K562 (cell line): ENCODE data around the gene SRRD. TPM values are rescaled to one million over a fixed set of nuclear protein-coding genes. Genes with fewer than 3 reads are reported as not detected.

Source experiments
- CHD2 ChIP-seq: IDR thresholded peaks from 2 replicates; pipeline ENCODE4 v1.6.1; 2011; ENCODE audit warnings: low read depth, low read length
- CTCF ChIP-seq, 3 experiments: IDR thresholded peaks in 2 of 3; conservative IDR thresholded peaks in 1 of 3; 2 replicates each; pipeline ENCODE4 v1.5.1; 2011 to 2012; ENCODE audit warnings: low read length in 3 of 3, mild to moderate bottlenecking in 3 of 3, control low read depth in 2 of 3, improper control_type of control experiment in 1 of 3, inconsistent platforms in 1 of 3, low read depth in 1 of 3, mixed read lengths in 1 of 3, moderate library complexity in 1 of 3; ENCODE audit not compliant: insufficient read depth in 2 of 3
- DEAF1 ChIP-seq: fragments of 450-650 bp; formaldehyde crosslinking; IDR thresholded peaks from 2 replicates; pipeline ENCODE4 v1.4.0; 2020; ENCODE audit warnings: mild to moderate bottlenecking, moderate library complexity
- FUS ChIP-seq: fragments of 200-400 bp; formaldehyde crosslinking; optimal IDR thresholded peaks from 2 replicates; pipeline ENCODE3; 2017; ENCODE audit warnings: low read depth, low read length
- NFATC3 ChIP-seq: fragments of 450-650 bp; IDR thresholded peaks from 2 replicates; pipeline ENCODE4 v1.6.1; 2017; ENCODE audit warnings: mild to moderate bottlenecking
- RAD21 ChIP-seq, 2 experiments: fragments of 250-450 bp in 1 of 2; fragments of 450-650 bp in 1 of 2; sonication (Bioruptor Pico) in 1 of 2; formaldehyde crosslinking in 1 of 2; IDR thresholded peaks in 1 of 2; conservative IDR thresholded peaks in 1 of 2; 2 replicates each; pipeline versions ENCODE4 v1.4.0 to v1.8.0; 2020 to 2022; ENCODE audit warnings: mild to moderate bottlenecking in 2 of 2, moderate library complexity in 1 of 2
- SMC3 ChIP-seq: conservative IDR thresholded peaks from 2 replicates; pipeline ENCODE4 v1.6.1; 2011; ENCODE audit warnings: low read depth, low read length, improper control_type of control experiment; ENCODE audit not compliant: insufficient read depth
- ZNF140 ChIP-seq: fragments of 250-450 bp; sonication (Bioruptor Pico); IDR thresholded peaks from 2 replicates; pipeline ENCODE4 v1.8.0; 2021; ENCODE audit warnings: moderate library complexity, mild to moderate bottlenecking, inconsistent platforms
- polyA plus RNA-seq, 8 experiments: library from polyadenylated mRNA; depleted of rRNA in 4 of 8; stranded (reverse) in 5 of 8; unstranded in 3 of 8; fragments of >200 nt; fragmentation: Nextera tagmentation in 2 of 8; fragmentation: Illumina TruSeq in 1 of 8; extraction: Ambion mirVana in 2 of 8; extraction: Trizol in 1 of 8; gene quantifications; 2 replicates each; pipeline versions ENCODE4 v1.2.1 to v1.2.3, GENCODE V29; 2011 to 2014; ENCODE audit warnings: inconsistent platforms in 1 of 8, missing spikeins in 1 of 8
- total RNA-seq, 7 experiments: library from RNA; depleted of rRNA in 6 of 7; stranded (reverse); fragments of >200 nt in 6 of 7; fragmentation: Illumina TruSeq in 2 of 7; extraction: Trizol in 2 of 7; gene quantifications; 2 replicates each; pipeline versions ENCODE4 v1.2.1 to v1.2.3, GENCODE V29; 2011 to 2021; ENCODE audit warnings: low replicate concordance in 1 of 7

Gene SRRD
- total and polyA plus RNA-seq, 9 of the 15 experiments (the other 6 are each of a cell fraction or from before 2014, with no cell fraction given) = 4.9 to 59.4 (median 34.4) TPM

GRCh38 chr22:26461188-26461810 lies 22.4 kb upstream of the SRRD start (continued):
- peak; percentile 70 to 79 (median 77) for TF ChIP-seq CTCF (IDR thresholded peaks at IDR 0.05 in 2 of 3, conservative IDR thresholded peaks at IDR 0.05 in 1 of 3; ENCODE audit: insufficient read depth in 2 of 3, low read depth in 1 of 3, low read length in 3 of 3)
- TF ChIP-seq FUS = no peak
- no peak for TF ChIP-seq ZNF140
- TF ChIP-seq NFATC3 = no peak
- peak; percentile 68 for TF ChIP-seq DEAF1
- peak; percentile 65 to 85 for TF ChIP-seq RAD21 (CRISPR knock-in tag; conservative IDR thresholded peaks at IDR 0.05 in 1 of 2, IDR thresholded peaks at IDR 0.05 in 1 of 2)
- no peak for TF ChIP-seq CHD2
- peak; percentile 77 for TF ChIP-seq SMC3
